ENCODE results near the gene SUPT5H. TPM values are rescaled to one million over a fixed set of nuclear protein-coding genes. Genes with fewer than 3 reads are reported as not detected.
A peak's percentile ranks its signal among the peaks of the same experiment; 100 is the strongest.

SUPT5H gene
- total and polyA plus RNA-seq, 2 of the 13 experiments (the other 11 are each of a cell fraction or from before 2014, with no cell fraction given): 48.2 to 51.7 TPM

GRCh38 chr19:39409208-39410016 lies 36.0 kb upstream of the SUPT5H start (continued):
- TF ChIP-seq HES4 (CRISPR knock-in tag; IDR thresholded peaks at IDR 0.05; ENCODE audit: borderline replicate concordance) (0 out of 2 replicates have a peak, but pooled peaks have one; percentile 19), STAT5B (CRISPR knock-in tag; IDR thresholded peaks at IDR 0.05) (no peak), POLR2G (IDR thresholded peaks at IDR 0.05; ENCODE audit: low read depth, low read length) (peak; percentile 86), SUZ12 (IDR thresholded peaks at IDR 0.05; ENCODE audit: low read depth, low read length) (no peak), ZNF891 (CRISPR knock-in tag; IDR thresholded peaks at IDR 0.05) (0 out of 2 replicates have a peak, but pooled peaks have one; percentile 19), ZSCAN5A (CRISPR knock-in tag; IDR thresholded peaks at IDR 0.05; ENCODE audit: borderline replicate concordance) (peak; percentile 30; the same call in 1 of the 2 replicates), SPEN (CRISPR knock-in tag; IDR thresholded peaks at IDR 0.05; ENCODE audit: low read depth) (0 out of 2 replicates have a peak, but pooled peaks have one; percentile 37), NAIF1 (CRISPR knock-in tag; IDR thresholded peaks at IDR 0.05; ENCODE audit: borderline replicate concordance) (no peak), REPIN1 (CRISPR knock-in tag; IDR thresholded peaks at IDR 0.05; ENCODE audit: borderline replicate concordance, low read depth) (0 out of 2 replicates have a peak, but pooled peaks have one; percentile 41), ZNF296 (CRISPR knock-in tag; conservative IDR thresholded peaks at IDR 0.05) (no peak), ZNF619 (CRISPR knock-in tag; IDR thresholded peaks at IDR 0.05) (0 out of 2 replicates have a peak, but pooled peaks have one; percentile 44), FOXK2 (IDR thresholded peaks at IDR 0.05) (no peak), ATRX (CRISPR knock-in tag; IDR thresholded peaks at IDR 0.05; ENCODE audit: borderline replicate concordance) (no peak), ZC3H4 (CRISPR knock-in tag; IDR thresholded peaks at IDR 0.05; ENCODE audit: borderline replicate concordance) (no peak), MAX (IDR thresholded peaks at IDR 0.05) (0 out of 2 replicates have a peak, but pooled peaks have one; percentile 19), ZNF101 (CRISPR knock-in tag; IDR thresholded peaks at IDR 0.05; ENCODE audit: borderline replicate concordance, low read depth) (no peak), ZNF615 (CRISPR knock-in tag; IDR thresholded peaks at IDR 0.05; ENCODE audit: borderline replicate concordance) (no peak), POLR2AphosphoS2 (IDR thresholded peaks at IDR 0.05; ENCODE audit: low read depth, low read length) (no peak; the same call in 1 of the 2 replicates), ZNF335 (CRISPR knock-in tag; IDR thresholded peaks at IDR 0.05) (no peak), ZNF512 (CRISPR knock-in tag; IDR thresholded peaks at IDR 0.05) (no peak), HOXA3 (CRISPR knock-in tag; IDR thresholded peaks at IDR 0.05) (peak; percentile 44), FLYWCH1 (CRISPR knock-in tag; IDR thresholded peaks at IDR 0.05) (no peak)
- TF ChIP-seq, protein P1, sequence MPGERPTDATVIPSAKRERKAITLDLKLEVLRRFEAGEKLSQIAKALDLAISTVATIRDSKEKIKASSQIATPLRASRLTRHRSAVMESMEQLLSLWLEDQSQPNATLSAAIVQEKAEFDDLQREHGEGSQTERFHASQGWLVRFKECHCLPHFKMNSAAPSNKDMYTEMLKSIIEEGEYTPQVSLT (CRISPR knock-in tag; IDR thresholded peaks at IDR 0.05; ENCODE audit: borderline replicate concordance, low read depth): no peak
